GM18867 (cell line): ENCODE data around the gene CYLD.

ENCODE experiments used
- ATAC-seq: cut with Tn5 transposase; IDR thresholded peaks from one replicate; pipeline ENCODE4 v1.9.1; 2021; ENCODE audit warnings: mild to moderate bottlenecking, moderate library complexity; ENCODE audit not compliant: unreplicated experiment

The CYLD gene

DNA sequence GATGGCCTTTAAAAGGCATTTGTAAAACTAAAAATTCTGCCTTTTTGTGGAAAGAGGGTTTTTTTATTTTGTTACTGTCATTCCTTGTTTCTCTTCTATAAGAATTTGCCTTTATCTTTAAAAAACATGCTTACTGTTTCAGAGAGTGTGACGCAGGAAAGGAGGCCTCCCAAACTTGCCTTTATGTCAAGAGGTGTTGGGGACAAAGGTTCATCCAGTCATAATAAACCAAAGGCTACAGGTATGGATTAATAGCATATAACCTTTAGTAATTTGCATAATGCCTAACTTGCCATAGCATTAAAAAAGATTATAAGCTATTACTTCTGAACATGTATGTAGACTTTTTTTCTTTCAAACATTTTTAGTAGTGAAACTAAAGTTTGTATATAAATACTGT lies 34.2 kb downstream of the CYLD start:
- no peak for ATAC-seq

GRCh38 chr16:50778284-50779163 lies 36.6 kb downstream of the CYLD start:
- no peak for ATAC-seq

GRCh38 chr16:50781043-50781442 lies 39.2 kb downstream of the CYLD start:
- no peak for ATAC-seq

GRCh38 chr16:50781518-50781917 lies 39.6 kb downstream of the CYLD start:
- ATAC-seq: no peak

- ATAC-seq: no peak
These were observed 47.9 kb downstream of the CYLD start for GRCh38 chr16:50789757-50790156.

DNA sequence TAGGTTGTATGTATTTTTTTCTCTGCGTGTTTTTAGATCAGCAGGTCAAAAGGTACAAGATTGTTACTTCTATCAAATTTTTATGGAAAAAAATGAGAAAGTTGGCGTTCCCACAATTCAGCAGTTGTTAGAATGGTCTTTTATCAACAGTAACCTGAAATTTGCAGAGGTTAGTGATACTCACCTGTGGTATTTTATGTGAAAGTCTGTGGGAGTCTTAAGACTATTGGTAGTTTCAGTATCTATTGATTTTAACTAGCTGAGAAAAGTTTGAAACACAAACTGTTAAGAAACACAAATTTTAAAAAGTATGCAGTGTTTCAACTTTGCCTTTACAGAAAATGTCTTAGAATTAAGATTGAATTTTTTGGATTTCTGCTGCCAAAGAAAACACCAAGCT lies 49.6 kb downstream of the CYLD start:
- no peak for ATAC-seq

- ATAC-seq: no peak
These were observed 54.9 kb downstream of the CYLD start for GRCh38 chr16:50796829-50797228.

- ATAC-seq: no peak
These were observed 55.6 kb downstream of the CYLD start for GRCh38 chr16:50797456-50797855.

DNA sequence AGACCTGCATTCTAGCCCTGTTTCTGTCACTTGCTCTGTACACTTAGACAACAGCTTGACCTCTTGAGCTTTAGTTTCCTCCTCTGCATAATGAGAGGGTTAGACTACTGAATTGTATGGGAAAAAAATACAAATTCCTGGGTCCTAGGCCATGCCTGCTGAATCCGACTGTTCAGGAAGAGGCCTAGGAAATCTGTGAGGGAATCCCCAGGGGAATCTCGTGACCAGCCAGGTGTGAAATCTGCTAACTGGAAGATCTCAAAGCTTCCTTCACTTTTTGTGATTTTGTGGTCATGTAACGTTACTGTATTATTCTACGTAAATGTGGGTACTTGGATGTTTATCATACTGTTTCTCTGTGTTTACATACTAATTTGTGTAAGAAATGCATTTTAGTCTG lies 58.2 kb downstream of the CYLD start:
- ATAC-seq: no peak

GRCh38 chr16:50801036-50801435 lies 59.1 kb downstream of the CYLD start:
- ATAC-seq: no peak

DNA sequence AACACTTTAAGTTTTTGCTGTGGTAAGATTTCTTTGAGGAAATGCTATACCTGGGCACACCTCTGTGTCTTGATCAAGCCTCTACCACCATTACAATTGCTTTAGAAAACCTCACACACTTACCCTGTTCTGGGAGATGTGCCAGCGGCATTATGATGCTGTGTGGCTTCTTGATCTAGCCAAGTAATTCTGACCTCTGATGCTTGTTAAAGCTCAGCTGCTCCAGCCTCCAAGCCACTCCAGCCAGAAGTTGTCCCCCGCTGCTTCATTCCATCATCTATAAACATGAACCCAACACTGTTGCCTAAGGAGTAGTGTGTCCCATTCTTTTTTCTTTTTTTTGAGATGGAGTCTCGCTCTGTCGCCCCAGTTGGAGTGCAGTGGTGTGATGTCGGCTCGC lies 60.1 kb downstream of the CYLD start:
- ATAC-seq: no peak

DNA sequence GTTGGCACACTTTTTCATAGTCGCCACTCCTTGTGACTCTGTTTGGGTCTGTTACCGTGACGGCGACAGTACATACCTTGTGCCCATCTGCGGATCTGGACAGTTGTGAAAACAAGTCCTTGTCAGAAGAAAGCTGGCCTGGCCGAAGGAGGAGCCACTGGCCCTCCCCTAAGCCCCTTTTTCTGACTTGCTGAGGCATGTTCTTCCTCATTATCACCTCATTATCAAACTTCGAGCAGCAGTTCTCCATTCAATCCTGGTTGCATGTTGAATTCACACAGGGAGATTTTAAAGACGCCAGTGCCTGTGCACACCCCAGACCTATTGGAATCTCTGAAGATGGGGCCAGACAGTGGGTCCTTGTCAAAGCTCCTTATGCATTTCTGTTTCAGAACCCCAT lies 61.1 kb downstream of the CYLD start:
- no peak for ATAC-seq

GRCh38 chr16:50804290-50804907 lies 62.5 kb downstream of the CYLD start:
- ATAC-seq: no peak

DNA sequence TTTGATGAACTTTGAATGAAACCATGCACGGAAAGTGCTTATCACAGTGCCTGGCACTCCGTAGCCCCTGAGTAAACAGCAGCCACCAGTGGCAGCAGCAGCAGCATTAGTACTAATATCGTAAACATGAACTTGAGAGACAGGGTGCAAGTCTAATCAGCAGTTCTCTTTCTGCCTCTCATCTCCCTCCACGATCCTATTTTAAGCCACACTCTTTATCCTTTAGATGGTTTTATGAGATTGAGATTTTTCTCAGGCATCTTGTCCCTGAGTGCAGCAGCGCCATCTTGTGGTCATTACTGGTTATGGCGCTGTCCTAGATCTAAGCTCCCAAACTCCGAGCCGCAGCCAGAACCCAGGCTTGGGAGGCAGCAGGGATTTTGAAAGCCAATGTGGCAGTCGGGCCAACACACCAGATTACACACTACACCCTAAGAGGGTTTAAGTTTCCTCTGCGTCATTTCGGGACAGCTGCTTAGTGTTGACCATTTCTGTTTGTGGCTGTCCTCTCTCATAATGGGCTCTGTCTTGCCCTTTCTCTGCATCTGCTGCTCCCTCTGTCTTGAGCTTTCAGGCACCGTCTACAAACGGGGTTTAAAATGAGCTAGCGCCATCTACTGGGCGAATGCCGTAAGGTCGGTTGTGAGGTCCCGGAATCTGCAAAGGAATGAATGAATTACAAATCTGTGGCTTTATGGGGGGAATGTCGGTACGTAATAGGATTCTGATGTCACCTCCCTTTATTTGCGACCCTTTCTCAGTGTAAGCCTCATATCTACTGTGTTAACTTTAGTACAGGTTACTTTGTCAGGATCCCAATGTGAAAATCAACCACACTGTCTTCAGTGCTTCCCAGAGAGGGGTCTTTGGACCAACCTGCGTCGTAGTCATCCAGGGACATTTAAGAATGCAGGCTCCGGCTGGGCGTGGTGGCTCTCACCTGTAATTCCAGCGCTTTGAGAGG lies 64.5 kb downstream of the CYLD start:
- ATAC-seq: peak; percentile 90

- no peak for ATAC-seq
These were observed 67.1 kb downstream of the CYLD start for GRCh38 chr16:50808929-50809538.

GRCh38 chr16:50809561-50809960 lies 67.7 kb downstream of the CYLD start:
- ATAC-seq: no peak

DNA sequence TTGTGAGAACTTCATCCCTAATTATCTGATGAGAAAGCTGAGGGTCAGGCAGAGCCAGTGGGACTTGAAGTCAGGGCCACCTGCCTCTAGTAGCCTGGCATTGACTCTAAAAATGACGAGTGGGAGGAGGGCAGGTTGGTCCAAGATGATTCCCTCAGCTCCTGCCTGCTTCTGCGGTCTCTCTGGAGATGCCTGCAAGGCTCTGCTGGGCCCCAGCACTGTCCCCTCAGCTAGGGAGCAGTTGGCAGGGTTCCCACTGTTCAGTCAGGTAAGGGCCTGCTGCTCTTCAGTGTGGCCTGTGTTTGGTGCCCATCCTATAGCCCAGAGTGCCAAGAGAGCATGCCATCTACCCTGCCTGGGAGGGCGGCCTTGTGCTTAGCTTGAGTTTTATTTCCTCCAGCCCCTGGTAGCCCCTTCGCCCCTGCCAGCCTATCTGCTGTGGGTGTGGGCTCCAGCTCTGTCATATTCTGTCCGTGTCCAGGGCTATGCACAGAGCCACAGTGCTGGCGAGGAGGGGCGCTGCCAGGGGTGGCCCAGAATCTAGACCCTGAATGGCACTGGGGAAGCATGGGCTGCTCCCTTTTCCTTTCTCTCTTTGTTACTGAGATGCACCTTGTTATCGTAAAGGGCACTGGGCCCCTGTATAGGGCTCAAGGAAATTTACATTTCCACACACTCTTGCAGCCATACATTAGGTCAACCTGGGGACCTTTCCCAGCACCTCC lies 68.5 kb downstream of the CYLD start:
- no peak for ATAC-seq

DNA sequence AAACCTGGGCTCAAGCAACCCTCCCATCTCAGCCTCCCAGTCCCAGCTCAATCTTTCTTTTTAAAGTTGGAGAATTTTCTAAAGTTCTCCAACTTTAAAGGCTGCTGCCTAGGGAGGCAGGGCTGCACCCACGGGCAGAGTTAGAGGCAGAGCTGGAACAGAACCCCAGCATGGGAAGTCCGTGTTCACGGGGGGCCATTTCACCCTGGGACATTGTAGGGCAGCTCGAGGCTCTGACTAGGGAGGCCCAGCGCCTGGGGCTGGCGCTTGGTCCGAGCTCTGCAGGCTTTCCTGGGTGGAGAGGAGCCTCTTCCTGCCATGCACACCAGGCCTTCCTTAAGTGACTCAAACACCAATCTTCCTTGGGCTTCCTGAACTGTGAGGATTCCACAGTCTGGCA lies 70.2 kb downstream of the CYLD start:
- ATAC-seq: no peak

GRCh38 chr16:50812876-50813466 lies 71.1 kb downstream of the CYLD start:
- ATAC-seq: no peak

DNA sequence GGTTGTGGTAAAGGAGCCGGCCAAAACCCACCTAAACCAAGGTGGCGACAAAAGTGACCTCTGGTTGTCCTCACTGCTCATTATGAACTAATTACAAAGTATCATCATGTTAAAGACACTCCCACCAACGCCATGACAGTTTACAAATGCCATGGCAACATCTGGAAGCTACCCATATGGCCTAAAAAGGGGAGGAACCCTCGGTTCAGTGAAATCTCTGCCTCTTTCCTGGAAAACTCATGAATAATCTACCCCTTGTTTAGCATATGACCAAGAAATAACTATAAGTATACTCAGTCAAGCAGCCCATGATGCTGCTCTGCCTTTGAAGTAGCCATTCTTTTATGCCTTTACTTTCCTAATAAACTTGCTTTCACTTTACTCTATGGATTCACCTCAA lies 72.2 kb downstream of the CYLD start:
- ATAC-seq: no peak
